ENCODE measurements around the gene FSTL1.

Gene FSTL1

GRCh38 chr3:120348991-120349854 is 101.6 kb downstream of the FSTL1 start, which contains the start of gene LRRC58:
Gene LRRC58 (minus strand): TSS chr3:120349354. CDS start chr3:120349243, 111 bp downstream.
- DNase-seq: peak; percentile 96

GRCh38 chr3:120348065-120348990 is 102.5 kb downstream of the FSTL1 start:
- DNase-seq: peak; percentile 74

- DNase-seq: no peak
Measured at GRCh38 chr3:120344349-120344748, 106.4 kb downstream of the FSTL1 start.

Measured in RPMI8226 (cell line).